ENCODE results near the gene FAT2. TPM values are rescaled to one million over a fixed set of nuclear protein-coding genes. Genes with fewer than 3 reads are reported as not detected.

Gene FAT2
- total RNA-seq, 4 donors from 2014 or later: not detected

DNA sequence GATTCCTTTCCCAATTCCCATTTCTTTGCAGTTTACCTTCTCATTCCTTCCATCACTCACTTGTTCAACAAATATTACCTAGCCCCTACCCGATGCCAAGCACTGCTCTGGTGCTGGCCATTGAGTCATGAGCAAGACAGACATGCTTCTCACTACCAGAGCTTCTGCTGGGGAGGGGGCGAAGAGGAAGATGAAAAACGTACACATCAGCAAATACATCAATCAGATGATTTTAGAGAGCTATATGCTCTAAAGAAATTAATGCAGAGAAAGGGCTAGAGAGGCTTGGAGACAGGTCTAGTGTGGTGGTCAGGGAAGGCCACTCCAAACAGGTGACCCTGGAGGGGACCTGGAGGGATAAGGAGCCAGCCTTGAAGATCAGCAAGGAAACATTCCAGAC lies 14.4 kb upstream of the FAT2 start:
- intact Hi-C loops (cut with DNase I; ENCODE audit: low total_unique reads): no loop called here
- in situ Hi-C loops (cut with MboI; ENCODE audit: low sequenced_read_pairs in 4 of 4): no loop called here
- no peak for ATAC-seq
- Histone ChIP-seq H3K4me1 (no peaks in the 10 kb centered on the region), H3K9me3 (no peaks in the 10 kb centered on the region), H3K4me3 (no peak overlapping the region), H3K36me3 (no peaks in the 10 kb centered on the region), H3K27ac (no peak overlapping the region), H3K27me3 (no peaks in the 10 kb centered on the region)
- TF ChIP-seq, protein P1, sequence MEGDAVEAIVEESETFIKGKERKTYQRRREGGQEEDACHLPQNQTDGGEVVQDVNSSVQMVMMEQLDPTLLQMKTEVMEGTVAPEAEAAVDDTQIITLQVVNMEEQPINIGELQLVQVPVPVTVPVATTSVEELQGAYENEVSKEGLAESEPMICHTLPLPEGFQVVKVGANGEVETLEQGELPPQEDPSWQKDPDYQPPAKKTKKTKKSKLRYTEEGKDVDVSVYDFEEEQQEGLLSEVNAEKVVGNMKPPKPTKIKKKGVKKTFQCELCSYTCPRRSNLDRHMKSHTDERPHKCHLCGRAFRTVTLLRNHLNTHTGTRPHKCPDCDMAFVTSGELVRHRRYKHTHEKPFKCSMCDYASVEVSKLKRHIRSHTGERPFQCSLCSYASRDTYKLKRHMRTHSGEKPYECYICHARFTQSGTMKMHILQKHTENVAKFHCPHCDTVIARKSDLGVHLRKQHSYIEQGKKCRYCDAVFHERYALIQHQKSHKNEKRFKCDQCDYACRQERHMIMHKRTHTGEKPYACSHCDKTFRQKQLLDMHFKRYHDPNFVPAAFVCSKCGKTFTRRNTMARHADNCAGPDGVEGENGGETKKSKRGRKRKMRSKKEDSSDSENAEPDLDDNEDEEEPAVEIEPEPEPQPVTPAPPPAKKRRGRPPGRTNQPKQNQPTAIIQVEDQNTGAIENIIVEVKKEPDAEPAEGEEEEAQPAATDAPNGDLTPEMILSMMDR (IDR thresholded peaks at IDR 0.05 in 4 of 5, conservative IDR thresholded peaks at IDR 0.05 in 1 of 5): no peak
- TF ChIP-seq POLR2A (IDR thresholded peaks at IDR 0.05): no peak
- DNase-seq: no peak

DNA sequence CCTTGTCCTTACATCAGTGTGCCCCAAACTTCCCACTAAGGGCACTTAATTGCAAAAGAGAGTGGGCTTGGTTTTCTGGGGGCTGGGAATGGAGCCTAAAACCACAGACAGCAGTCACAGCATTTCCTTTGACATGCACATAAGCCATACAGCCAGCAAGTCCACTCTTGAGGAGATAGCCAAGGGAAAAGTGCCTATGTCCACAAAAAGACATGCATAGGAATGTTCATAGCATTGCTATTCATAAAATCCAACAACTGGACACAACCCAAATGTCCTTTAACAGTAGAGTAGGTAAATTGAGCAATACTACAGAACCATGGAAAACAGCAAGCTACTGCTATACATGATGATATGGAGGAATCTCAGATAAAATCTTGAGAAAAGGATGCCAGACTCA lies 11.7 kb upstream of the FAT2 start:
- no peak for TF ChIP-seq POLR2A (IDR thresholded peaks at IDR 0.05)
- TF ChIP-seq, protein P1 (IDR thresholded peaks at IDR 0.05 in 4 of 5, conservative IDR thresholded peaks at IDR 0.05 in 1 of 5): no peak
- H3K36me3 ChIP-seq: no peaks in the 10 kb centered on the region
- no peak for DNase-seq
- H3K4me3 ChIP-seq: no peak overlapping the region
- H3K27ac ChIP-seq: no peak overlapping the region
- H3K9me3 ChIP-seq: no peaks in the 10 kb centered on the region
- no peaks in the 10 kb centered on the region for H3K27me3 ChIP-seq
- H3K4me1 ChIP-seq: no peaks in the 10 kb centered on the region
- in situ Hi-C loops (cut with MboI; ENCODE audit: low sequenced_read_pairs in 4 of 4) (no loop called here), intact Hi-C loops (cut with DNase I; ENCODE audit: low total_unique reads) (no loop called here)
- ATAC-seq: no peak

- H3K4me1 ChIP-seq: no peaks in the 10 kb centered on the region
- no peak for ATAC-seq
- in situ Hi-C loops (cut with MboI; ENCODE audit: low sequenced_read_pairs in 4 of 4): no loop called here
- no peak overlapping the region for H3K27ac ChIP-seq
- no peaks in the 10 kb centered on the region for H3K9me3 ChIP-seq
- DNase-seq: no peak
- no peak overlapping the region for H3K4me3 ChIP-seq
- TF ChIP-seq, protein P1 (IDR thresholded peaks at IDR 0.05 in 4 of 5, conservative IDR thresholded peaks at IDR 0.05 in 1 of 5): no peak
- TF ChIP-seq POLR2A (IDR thresholded peaks at IDR 0.05): no peak
- intact Hi-C loops (cut with DNase I; ENCODE audit: low total_unique reads): no loop called here
- H3K36me3 ChIP-seq: no peaks in the 10 kb centered on the region
- no peaks in the 10 kb centered on the region for H3K27me3 ChIP-seq
Observed at GRCh38 chr5:151601391-151601790, 10.3 kb upstream of the FAT2 start.

- no peak for TF ChIP-seq POLR2A (IDR thresholded peaks at IDR 0.05)
- TF ChIP-seq, protein P1 (IDR thresholded peaks at IDR 0.05 in 4 of 5, conservative IDR thresholded peaks at IDR 0.05 in 1 of 5): no peak
- Histone ChIP-seq H3K36me3 (no peaks in the 10 kb centered on the region), H3K4me1 (no peaks in the 10 kb centered on the region), H3K27ac (no peak overlapping the region), H3K9me3 (no peaks in the 10 kb centered on the region), H3K4me3 (no peak overlapping the region), H3K27me3 (no peaks in the 10 kb centered on the region)
- ATAC-seq: no peak
- intact Hi-C loops (cut with DNase I; ENCODE audit: low total_unique reads): no loop called here
- in situ Hi-C loops (cut with MboI; ENCODE audit: low sequenced_read_pairs in 4 of 4): no loop called here
- DNase-seq: no peak
Observed at GRCh38 chr5:151600069-151600665, 9.0 kb upstream of the FAT2 start.

- Histone ChIP-seq H3K4me3 (no peak overlapping the region), H3K36me3 (no peaks in the 10 kb centered on the region), H3K27ac (no peak overlapping the region), H3K4me1 (no peaks in the 10 kb centered on the region), H3K9me3 (no peaks in the 10 kb centered on the region), H3K27me3 (no peaks in the 10 kb centered on the region)
- in situ Hi-C loops (cut with MboI; ENCODE audit: low sequenced_read_pairs in 4 of 4) (no loop called here), intact Hi-C loops (cut with DNase I; ENCODE audit: low total_unique reads) (no loop called here)
- ATAC-seq (no peak), DNase-seq (no peak)
- no peak for TF ChIP-seq POLR2A (IDR thresholded peaks at IDR 0.05)
- TF ChIP-seq, protein P1 (IDR thresholded peaks at IDR 0.05 in 4 of 5, conservative IDR thresholded peaks at IDR 0.05 in 1 of 5): no peak
Observed at GRCh38 chr5:151598984-151599383, 7.9 kb upstream of the FAT2 start.

All from gastrocnemius medialis (tissue), 4 donors.